Aorta (tissue), 5 donors: ENCODE data around the gene ADAT3. TPM values are rescaled to one million over a fixed set of nuclear protein-coding genes. Genes with fewer than 3 reads are reported as not detected.

Source experiments
- ATAC-seq: fragments of 200-7000 bp; cut with Tn5 transposase; one replicate; pipeline ENCODE4 v1.9.1; 2022; ENCODE audit warnings: moderate library complexity; ENCODE audit not compliant: low FRiP score
- DNase-seq, 2 donors: peaks; one replicate each; pipeline ENCODE4 v3.0.0-alpha.2; 2020
- H3K27ac ChIP-seq, 2 donors: one replicate each; pipeline ENCODE4 v1.5.1; 2013; ENCODE audit warnings: low read length in 2 of 2, mild to moderate bottlenecking in 2 of 2, moderate library complexity in 2 of 2, control low read depth in 1 of 2, inconsistent platforms in 1 of 2, low read depth in 1 of 2
- H3K27me3 ChIP-seq, 2 donors: one replicate each; pipeline ENCODE4 v1.6.1; 2013; ENCODE audit warnings: control low read depth in 1 of 2, low read length in 1 of 2, mild to moderate bottlenecking in 1 of 2, moderate library complexity in 1 of 2; ENCODE audit not compliant: insufficient read depth in 2 of 2, control insufficient read depth in 1 of 2
- H3K36me3 ChIP-seq, 2 donors: one replicate each; pipeline ENCODE4 v1.6.1; 2013; ENCODE audit warnings: control low read depth in 1 of 2, low read length in 1 of 2, mild to moderate bottlenecking in 1 of 2; ENCODE audit not compliant: insufficient read depth in 2 of 2, control insufficient read depth in 1 of 2
- H3K4me1 ChIP-seq, 2 donors: one replicate each; pipeline ENCODE4 v1.6.1; 2013; ENCODE audit warnings: low read length in 2 of 2, control low read depth in 1 of 2, mild to moderate bottlenecking in 1 of 2, moderate library complexity in 1 of 2; ENCODE audit not compliant: insufficient read depth in 2 of 2, control insufficient read depth in 1 of 2
- H3K4me3 ChIP-seq, 2 donors: one replicate each; pipeline ENCODE4 v1.5.1; 2013; ENCODE audit warnings: low read length in 2 of 2, control low read depth in 1 of 2, mild to moderate bottlenecking in 1 of 2
- H3K9me3 ChIP-seq: one replicate; pipeline ENCODE4 v1.6.1; 2013; ENCODE audit warnings: mild to moderate bottlenecking, low read length; ENCODE audit not compliant: control insufficient read depth
- WGBS, 2 donors: extraction: QIAGEN DNeasy Blood & Tissue Kit; methylation state at CpG; one replicate each; pipeline ENCODE4 v1.1.7; 2013; 5-methylcytosine and 5-hydroxymethylcytosine counted together
- intact Hi-C, 2 donors: fragments of 100-400 bp; cut with DNase I; formaldehyde crosslinking; loops; one replicate each; pipeline versions ENCODE4 v1.14.2 to v1.15.0; 2022
- long read RNA-seq, 2 donors: library from polyadenylated mRNA; unstranded; transcript quantifications; one replicate each; pipeline ENCODE4 v2.0.0, GENCODE V29; 2020 to 2021
- polyA plus RNA-seq, 2 donors: library from polyadenylated mRNA; stranded (reverse); fragments of 200-250 nt; gene quantifications; one replicate each; pipeline ENCODE4 v1.2.3, GENCODE V29; 2013
- total RNA-seq, 2 donors: library from RNA; stranded (reverse); fragmentation: NEBNext Ultra II Directional; extraction: Animal tissue kit (Norgen Biotek cat#: 25700); gene quantifications; one replicate each; pipeline ENCODE4 v1.2.1, GENCODE V29; 2021
- donor health status: healthy with polysubstance abuse.
- donor health status: Bipolar disorder and iron deficiency.
- donor health status: DM: no; HTN: no; CAD: no.
- donor health status: DM: no; HTN: no; CAD: no.
- donor health status: DM: yes; HTN: yes; CAD: no.

The ADAT3 gene
- total RNA-seq (1 to 10 TPM; 3.3 to 5.5 TPM), polyA plus RNA-seq (1 to 10 TPM; 1.5 to 5.6 TPM)
- long read RNA-seq, donor 1, partial matches to known transcripts = 1 of 3 reads
- long read RNA-seq, donor 1, other reads (novel, unspliced or antisense) = 0 of 3 reads
- long read RNA-seq, donor 2, partial matches to known transcripts = 0 of 4 reads
- long read RNA-seq, donor 2, other reads (novel, unspliced or antisense) = 3 of 4 reads

- 1% methylated on average over 91 to 92 of the region's 92 CpGs for WGBS, 2 donors
- ATAC-seq (peak; percentile 96), DNase-seq (peak; percentile 100)
- no peaks in the 10 kb centered on the region for H3K36me3 ChIP-seq
- H3K27me3 ChIP-seq = no peaks in the 10 kb centered on the region
- peak within 1 kb of the TSS; percentile 43 to 75 for H3K4me3 ChIP-seq
- no peaks in the 10 kb centered on the region for H3K9me3 ChIP-seq
- intact Hi-C loops = no loop called here
- H3K27ac ChIP-seq = peak within 1 kb of the TSS in 1 of 2 donors; percentile 28
- H3K4me1 ChIP-seq = no peaks in the 10 kb centered on the region
Observed at GRCh38 chr19:1905110-1905862, at the start of gene ADAT3, which contains the start of gene SCAMP4. Gene ADAT3, plus strand, starts transcription at chr19:1905399. Its CDS starts 6,649 bp downstream, at chr19:1912048. Gene SCAMP4, plus strand, starts transcription at chr19:1905399. Its CDS starts 9,621 bp downstream, at chr19:1915020.

DNA sequence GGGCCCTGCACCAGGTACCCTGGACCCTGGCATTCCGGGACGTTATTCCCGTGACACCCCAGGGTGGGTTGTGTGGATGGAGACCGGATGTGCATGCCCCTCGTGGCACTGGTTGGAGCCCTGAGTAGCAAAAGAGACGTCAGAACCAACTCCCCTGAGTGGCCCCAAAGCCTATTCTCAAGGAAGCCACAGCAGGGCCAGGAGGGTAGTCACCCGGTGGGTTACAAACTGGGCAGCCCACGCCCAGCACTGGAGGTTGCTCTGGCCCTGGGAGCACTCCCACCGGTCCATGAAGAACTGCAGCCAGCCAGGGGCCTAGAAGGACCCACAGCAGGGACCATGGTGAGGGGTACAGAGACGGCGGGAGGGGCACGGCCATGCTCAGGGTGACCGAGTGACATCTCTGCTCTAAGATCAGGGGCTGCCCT is 49.4 kb upstream of the ADAT3 start:
- H3K27ac ChIP-seq = no peak overlapping the region
- ATAC-seq (no peak), DNase-seq (no peak)
- 74% methylated on average over 13 of the region's 13 CpGs for WGBS, 2 donors
- no peaks in the 10 kb centered on the region for H3K27me3 ChIP-seq
- H3K4me3 ChIP-seq = no peak overlapping the region
- H3K9me3 ChIP-seq = no peaks in the 10 kb centered on the region
- no peaks in the 10 kb centered on the region for H3K36me3 ChIP-seq
- H3K4me1 ChIP-seq = no peaks in the 10 kb centered on the region
- intact Hi-C loops = no loop called here

DNA sequence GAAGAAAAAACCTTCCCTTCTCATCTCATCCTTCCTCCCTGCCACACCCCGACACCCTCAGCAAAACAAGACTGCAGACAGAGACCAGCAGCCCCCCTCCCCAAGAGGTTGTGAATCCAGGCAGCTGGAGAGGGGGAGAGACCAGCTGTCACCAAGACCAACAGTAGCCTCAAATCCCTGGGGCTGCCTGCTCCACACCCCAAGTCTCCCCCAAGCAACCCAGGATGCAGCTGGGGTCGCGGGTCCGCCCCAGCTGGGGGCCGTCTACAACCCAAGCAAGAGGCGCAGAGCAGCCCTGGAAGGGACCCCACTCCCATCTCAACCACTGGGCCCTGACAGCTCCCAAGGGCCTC is 48.9 kb upstream of the ADAT3 start:
- H3K27me3 ChIP-seq = no peaks in the 10 kb centered on the region
- no peaks in the 10 kb centered on the region for H3K36me3 ChIP-seq
- intact Hi-C loops = no loop called here
- no peak overlapping the region for H3K27ac ChIP-seq
- 78 to 80% methylated on average over 6 of the region's 6 CpGs for WGBS, 2 donors
- no peaks in the 10 kb centered on the region for H3K9me3 ChIP-seq
- no peaks in the 10 kb centered on the region for H3K4me1 ChIP-seq
- DNase-seq (no peak), ATAC-seq (no peak)
- no peak overlapping the region for H3K4me3 ChIP-seq

GRCh38 chr19:1856698-1857603 is 48.2 kb upstream of the ADAT3 start:
- no peak overlapping the region for H3K27ac ChIP-seq
- no peaks in the 10 kb centered on the region for H3K4me1 ChIP-seq
- no peaks in the 10 kb centered on the region for H3K9me3 ChIP-seq
- WGBS, 2 donors = 9 to 16% methylated on average over 54 to 70 of the region's 73 CpGs
- DNase-seq = peak; percentile 91 to 92
- H3K4me3 ChIP-seq = no peak overlapping the region
- peak; percentile 49 for ATAC-seq
- intact Hi-C loops = no loop called here
- no peaks in the 10 kb centered on the region for H3K27me3 ChIP-seq
- H3K36me3 ChIP-seq = no peaks in the 10 kb centered on the region

- H3K36me3 ChIP-seq = no peaks in the 10 kb centered on the region
- H3K27me3 ChIP-seq = no peaks in the 10 kb centered on the region
- intact Hi-C loops = no loop called here
- WGBS, 2 donors = 75% methylated on average over 16 of the region's 16 CpGs
- H3K4me1 ChIP-seq = no peaks in the 10 kb centered on the region
- no peak for ATAC-seq
- no peak overlapping the region for H3K4me3 ChIP-seq
- no peak overlapping the region for H3K27ac ChIP-seq
- H3K9me3 ChIP-seq = no peaks in the 10 kb centered on the region
- peak in 1 of 2 donors; percentile 61 for DNase-seq
Observed at GRCh38 chr19:1857648-1858326, 47.4 kb upstream of the ADAT3 start.

- WGBS, 2 donors = 72 to 79% methylated on average over 9 to 10 of the region's 10 CpGs
- DNase-seq (peak in 1 of 2 donors; percentile 49), ATAC-seq (no peak)
- H3K27ac ChIP-seq = no peak overlapping the region
- H3K36me3 ChIP-seq = no peaks in the 10 kb centered on the region
- intact Hi-C loops = no loop called here
- H3K4me3 ChIP-seq = no peak overlapping the region
- no peaks in the 10 kb centered on the region for H3K9me3 ChIP-seq
- H3K4me1 ChIP-seq = no peaks in the 10 kb centered on the region
- no peaks in the 10 kb centered on the region for H3K27me3 ChIP-seq
Observed at GRCh38 chr19:1858412-1859081, 46.7 kb upstream of the ADAT3 start.

GRCh38 chr19:1859331-1859781 is 45.8 kb upstream of the ADAT3 start:
- intact Hi-C loops = no loop called here
- ATAC-seq (no peak), DNase-seq (no peak)
- no peaks in the 10 kb centered on the region for H3K9me3 ChIP-seq
- no peaks in the 10 kb centered on the region for H3K27me3 ChIP-seq
- 64 to 66% methylated on average over 18 of the region's 18 CpGs for WGBS, 2 donors
- H3K4me3 ChIP-seq = no peak overlapping the region
- H3K4me1 ChIP-seq = no peaks in the 10 kb centered on the region
- no peak overlapping the region for H3K27ac ChIP-seq
- no peaks in the 10 kb centered on the region for H3K36me3 ChIP-seq
